Ascending aorta (tissue), 2 donors: ENCODE results near the gene ALKBH7. TPM values are rescaled to one million over a fixed set of nuclear protein-coding genes. Genes with fewer than 3 reads are reported as not detected.
"Not testable (repeated sequence)": the region's sequence is repeated elsewhere in the genome, so short reads cannot be mapped to it uniquely, and the experiment has no call there.

ENCODE experiments used
- DNase-seq, 2 donors: peaks; one replicate each; pipeline ENCODE4 v3.0.0-alpha.2; 2019; ENCODE audit warnings: low spot score in 2 of 2
- H3K27ac ChIP-seq, 2 donors: fragments of 200-600 bp; sonication (generic); one replicate each; pipeline ENCODE4 v1.5.1; 2016 to 2017; ENCODE audit warnings: mild to moderate bottlenecking in 1 of 2
- H3K27me3 ChIP-seq: fragments of 200-600 bp; sonication (generic); one replicate; pipeline ENCODE4 v1.5.1; 2017
- H3K36me3 ChIP-seq, 2 donors: fragments of 200-600 bp; sonication (generic); one replicate each; pipeline ENCODE4 v1.5.1; 2016
- H3K4me1 ChIP-seq, 2 donors: fragments of 200-600 bp; sonication (generic); one replicate each; pipeline ENCODE4 v1.5.1; 2016 to 2017; ENCODE audit warnings: mild to moderate bottlenecking in 1 of 2
- H3K4me3 ChIP-seq, 2 donors: fragments of 200-600 bp; sonication (generic); one replicate each; pipeline ENCODE4 v1.5.1; 2016 to 2017; ENCODE audit warnings: mild to moderate bottlenecking in 1 of 2
- H3K9me3 ChIP-seq, 2 donors: fragments of 200-600 bp; sonication (generic); one replicate each; pipeline ENCODE4 v1.5.1; 2016
- CTCF ChIP-seq, 3 experiments: fragments of 200-600 bp in 2 of 3; fragments of 450-650 bp in 1 of 3; sonication (generic) in 2 of 3; IDR thresholded peaks; one replicate each; pipeline ENCODE4 v1.5.1; 2016 to 2019; ENCODE audit warnings: antibody characterized with exemption in 3 of 3, mild to moderate bottlenecking in 1 of 3, moderate library complexity in 1 of 3
- intact Hi-C: fragments of 100-400 bp; cut with DNase I; formaldehyde crosslinking; loops from one replicate; pipeline ENCODE4 v1.15.1; 2023
- total RNA-seq: library from RNA; depleted of rRNA; stranded (reverse); fragments of >200 nt; gene quantifications from one replicate; pipeline ENCODE4 v1.1.0, GENCODE V29; 2016

ALKBH7 gene
- total RNA-seq, 1 donor from 2014 or later, result 68.8 TPM

- Histone ChIP-seq H3K27me3 (no peaks in the 10 kb centered on the region), H3K36me3 (peaks cover 10 to 12% of the 10 kb centered on the region in 2 donors), H3K4me1 (peaks cover 9 to 14% of the 10 kb centered on the region in 2 donors), H3K27ac (peak overlapping the region; percentile 94), H3K4me3 (peak overlapping the region; percentile 74 to 75), H3K9me3 (no peaks in the 10 kb centered on the region)
- intact Hi-C loops, result loop anchor here (1.0 to 2.0 kb wide), 4 partner anchors 21 to 65 kb away; partner anchors contain the start of genes CLPP, KHSRP and SLC25A23
- DNase-seq, result no peak
- TF ChIP-seq CTCF (IDR thresholded peaks at IDR 0.05), result no peak
Observed at GRCh38 chr19:6393983-6394412, 21.4 kb downstream of the ALKBH7 start.

- peaks cover 9 to 14% of the 10 kb centered on the region in 2 donors for H3K4me1 ChIP-seq
- H3K36me3 ChIP-seq, result peaks cover 2 to 3% of the 10 kb centered on the region in 2 donors
- no peak for TF ChIP-seq CTCF (IDR thresholded peaks at IDR 0.05)
- no peaks in the 10 kb centered on the region for H3K9me3 ChIP-seq
- no peak overlapping the region for H3K4me3 ChIP-seq
- H3K27ac ChIP-seq, result no peak overlapping the region
- no peaks in the 10 kb centered on the region for H3K27me3 ChIP-seq
- DNase-seq, result no peak
- intact Hi-C loops, result no loop called here
Observed at GRCh38 chr19:6394831-6395230, 22.2 kb downstream of the ALKBH7 start.

GRCh38 chr19:6396305-6396704, 23.7 kb downstream of the ALKBH7 start:
- intact Hi-C loops, result no loop called here
- no peak for DNase-seq
- no peaks in the 10 kb centered on the region for H3K36me3 ChIP-seq
- H3K9me3 ChIP-seq, result no peaks in the 10 kb centered on the region
- H3K4me3 ChIP-seq, result no peak overlapping the region
- TF ChIP-seq CTCF (IDR thresholded peaks at IDR 0.05), result no peak
- H3K27me3 ChIP-seq, result no peaks in the 10 kb centered on the region
- H3K4me1 ChIP-seq, result peaks cover 9 to 12% of the 10 kb centered on the region in 2 donors
- H3K27ac ChIP-seq, result no peak overlapping the region

DNA sequence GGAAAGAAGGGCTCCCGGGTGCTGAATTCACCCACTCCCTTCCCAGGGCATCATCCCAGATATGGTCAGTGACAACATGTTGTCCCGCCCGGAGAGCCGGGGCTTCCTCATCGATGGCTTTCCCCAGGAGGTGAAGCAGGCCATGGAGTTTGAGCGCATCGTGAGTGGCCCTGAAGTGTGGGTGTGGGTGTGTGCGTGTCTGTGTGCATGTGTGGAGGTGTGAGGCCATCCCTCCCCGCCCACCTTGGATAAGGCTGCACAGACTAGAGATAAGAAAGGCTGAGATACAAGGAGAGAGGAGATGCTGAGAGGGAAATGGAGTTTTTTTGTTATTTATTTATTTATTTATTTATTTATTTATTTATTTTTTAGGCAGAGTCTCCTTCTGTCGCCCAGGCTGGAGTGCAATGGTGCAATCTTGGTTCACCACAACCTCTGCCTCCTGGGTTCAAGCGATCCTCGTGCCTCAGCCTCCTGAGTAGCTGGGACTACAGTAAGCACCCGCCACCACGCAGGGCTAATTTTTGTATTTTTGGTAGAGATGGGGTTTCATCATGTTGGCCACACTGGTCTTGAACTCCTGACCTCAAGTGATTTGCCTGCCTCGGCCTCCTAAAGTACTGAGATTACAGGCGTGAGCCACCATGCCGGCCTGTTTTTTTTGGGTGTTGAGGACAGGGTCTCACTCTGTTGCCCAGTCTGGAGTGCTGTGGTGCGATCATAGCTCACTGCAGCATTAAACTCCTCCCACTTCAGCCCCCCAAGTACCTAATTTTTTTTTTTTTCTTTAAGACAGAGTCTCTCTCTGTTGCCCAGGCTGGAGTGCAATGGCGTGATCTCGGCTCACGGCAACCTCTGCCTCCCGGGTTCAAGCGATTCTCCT, 27.7 kb downstream of the ALKBH7 start:
- H3K27me3 ChIP-seq, H3K9me3 ChIP-seq, intact Hi-C loops, H3K4me1 ChIP-seq, H3K4me3 ChIP-seq, H3K36me3 ChIP-seq, H3K27ac ChIP-seq, DNase-seq: not testable (repeated sequence)

DNA sequence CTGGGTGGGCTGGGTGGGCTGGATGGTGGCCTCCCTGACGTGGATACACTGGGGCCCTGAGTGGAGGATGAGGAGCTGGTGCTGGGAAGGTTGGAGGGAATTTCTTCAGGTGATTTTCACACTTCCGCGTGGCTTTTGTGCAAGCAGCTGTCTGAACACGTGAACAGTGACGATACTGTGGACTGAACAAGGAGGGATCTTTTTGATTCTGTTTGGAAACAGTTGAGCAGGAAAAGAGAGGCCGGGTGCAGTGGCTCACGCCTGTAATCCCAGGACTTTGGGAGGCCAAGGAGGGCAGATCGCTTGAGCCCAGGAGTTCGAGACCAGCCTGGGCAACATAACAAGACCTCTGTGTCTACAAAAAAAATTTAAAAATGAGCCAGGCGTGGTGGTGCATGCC, 29.5 kb downstream of the ALKBH7 start:
- Histone ChIP-seq H3K27me3 (no peaks in the 10 kb centered on the region), H3K4me1 (no peaks in the 10 kb centered on the region), H3K36me3 (no peaks in the 10 kb centered on the region), H3K4me3 (no peak overlapping the region), H3K27ac (no peak overlapping the region), H3K9me3 (no peaks in the 10 kb centered on the region)
- TF ChIP-seq CTCF (IDR thresholded peaks at IDR 0.05), result no peak
- DNase-seq, result no peak
- intact Hi-C loops, result no loop called here

DNA sequence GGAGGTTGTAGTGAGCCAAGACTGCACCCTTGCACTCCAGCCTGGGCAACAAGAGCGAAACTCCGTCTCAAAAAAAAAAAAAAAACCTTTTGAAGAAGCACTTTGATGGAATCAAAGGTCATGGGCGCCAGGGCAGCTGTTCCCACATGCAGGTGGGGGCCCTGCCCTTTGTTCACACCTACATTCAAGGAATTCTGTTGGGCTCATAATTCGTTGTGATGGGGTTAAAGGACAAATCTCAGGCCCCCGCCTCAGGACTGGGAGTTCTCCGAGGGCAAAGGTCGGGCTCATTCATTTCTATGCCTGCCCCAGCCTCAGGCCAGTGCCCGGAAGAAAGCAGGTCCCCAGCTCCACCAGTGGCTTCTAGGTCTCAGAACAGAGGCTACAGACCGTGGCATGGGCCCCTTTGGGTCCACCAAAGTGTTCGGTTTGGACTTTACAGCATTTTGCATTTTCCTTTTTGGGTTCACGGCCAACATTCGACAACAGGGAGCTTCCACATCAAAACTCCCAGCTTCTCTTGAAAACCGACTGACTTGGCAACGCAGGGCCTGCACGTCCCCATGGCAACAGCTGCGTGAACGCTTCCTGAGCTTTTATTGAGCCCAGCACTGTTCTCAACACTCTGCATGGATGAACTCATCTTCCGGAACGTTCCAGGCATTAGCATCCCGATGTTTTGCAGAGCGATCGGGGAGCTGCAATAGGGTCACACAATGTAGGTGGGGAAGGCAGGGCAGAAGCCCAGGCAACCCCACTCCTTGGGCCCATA, 30.4 kb downstream of the ALKBH7 start:
- H3K4me3 ChIP-seq, result no peak overlapping the region
- intact Hi-C loops, result no loop called here
- no peak for DNase-seq
- H3K36me3 ChIP-seq, result no peaks in the 10 kb centered on the region
- H3K4me1 ChIP-seq, result no peaks in the 10 kb centered on the region
- TF ChIP-seq CTCF (IDR thresholded peaks at IDR 0.05), result no peak
- H3K27ac ChIP-seq, result no peak overlapping the region
- H3K9me3 ChIP-seq, result no peaks in the 10 kb centered on the region
- no peaks in the 10 kb centered on the region for H3K27me3 ChIP-seq
